HCT116 (cell line): Measurements from ENCODE around the gene KIF13A. TPM values are rescaled to one million over a fixed set of nuclear protein-coding genes. Genes with fewer than 3 reads are reported as not detected.

Experiments
- ATAC-seq: fragments of 200-7000 bp; cut with Tn5 transposase; 2 replicates; pipeline ENCODE4 v1.9.1; 2020; ENCODE audit warnings: mild to moderate bottlenecking, moderate library complexity
- BruUV-seq: library from RNA; stranded (reverse); fragments of 400-500 nt; replicated peaks from 2 replicates; lab custom pipeline; 2021; lab: Mats Ljungman, UMichigan
- CTCF ChIA-PET: fragments of 300-600 bp; sonication (Branson Sonifier 250); formaldehyde crosslinking; loops from one replicate; lab custom pipeline; 2021; ENCODE audit warnings: antibody characterized with exemption; lab: Charles Lee
- POLR2A ChIA-PET: fragments of 300-600, 350-600 bp; sonication (Branson Sonifier 250); formaldehyde crosslinking; loops from one replicate; lab custom pipeline; 2021; ENCODE audit warnings: antibody characterized with exemption; lab: Charles Lee
- RAD21 ChIA-PET, 2 experiments: fragments of 300-600 bp; sonication (Branson Sonifier 250); formaldehyde crosslinking; loops; one replicate each; lab custom pipeline; 2023; ENCODE audit warnings: low total read pairs in 2 of 2; ENCODE audit not compliant: uncharacterized antibody in 2 of 2, unreplicated experiment in 2 of 2, low non-redundant PET in 1 of 2; lab: Charles Lee
- DNase-seq: peaks from one replicate; pipeline ENCODE4 v3.0.0-alpha.2; 2010; ENCODE audit warnings: low read depth, low spot score
- H2AFZ ChIP-seq: fragments of 200-600 bp; shearing (Covaris generic), sonication (generic); 2 replicates; pipeline ENCODE4 v1.6.1; 2017; ENCODE audit warnings: low read depth, mixed run types, mixed read lengths, antibody characterized with exemption, low read length; ENCODE audit not compliant: poor library complexity, severe bottlenecking
- H3K27ac ChIP-seq: 2 replicates; pipeline ENCODE4 v1.5.1; 2012; ENCODE audit warnings: low read depth, low read length
- H3K27me3 ChIP-seq: fragments of 200-600 bp; sonication (generic); 2 replicates; pipeline ENCODE4 v1.6.1; 2016; ENCODE audit warnings: mixed run types, low read length, mixed read lengths; ENCODE audit not compliant: insufficient read depth
- H3K36me3 ChIP-seq, 2 experiments: fragments of 200-500 bp in 1 of 2; fragments of 200-600 bp in 1 of 2; sonication (Bioruptor generic) in 1 of 2; sonication (generic) in 1 of 2; 2 replicates each; pipeline versions ENCODE4 v1.5.1 to v1.6.1; 2014 to 2016; ENCODE audit warnings: low read length in 2 of 2, inconsistent platforms in 1 of 2, mixed read lengths in 1 of 2, mixed run types in 1 of 2; ENCODE audit not compliant: insufficient read depth in 2 of 2, control insufficient read depth in 1 of 2
- H3K4me1 ChIP-seq, 2 experiments: fragments of 200-600 bp in 1 of 2; sonication (generic) in 1 of 2; 2 replicates each; pipeline versions ENCODE4 v1.5.1 to v1.6.1; 2012 to 2017; ENCODE audit warnings: low read length in 2 of 2, inconsistent platforms in 1 of 2, mild to moderate bottlenecking in 1 of 2, mixed read lengths in 1 of 2, mixed run types in 1 of 2, moderate library complexity in 1 of 2; ENCODE audit not compliant: insufficient read depth in 2 of 2, control insufficient read depth in 1 of 2
- H3K4me2 ChIP-seq: fragments of 200-600 bp; sonication (generic); 2 replicates; pipeline ENCODE4 v1.6.1; 2017; ENCODE audit warnings: mixed run types, low read length, mixed read lengths
- H3K4me3 ChIP-seq, 2 experiments: fragments of 200-600 bp in 1 of 2; sonication (generic) in 1 of 2; replicated peaks in 1 of 2; 2 replicates each; pipeline ENCODE4 v1.5.1; 2011 to 2016; ENCODE audit warnings: low read length in 2 of 2, control low read depth in 1 of 2, low read depth in 1 of 2, mild to moderate bottlenecking in 1 of 2, mixed read lengths in 1 of 2, mixed run types in 1 of 2
- H3K79me2 ChIP-seq: fragments of 200-600 bp; sonication (generic); 2 replicates; pipeline ENCODE4 v1.6.1; 2017; ENCODE audit warnings: mild to moderate bottlenecking, mixed run types, low read length, moderate library complexity, mixed read lengths; ENCODE audit not compliant: insufficient read depth
- H3K9ac ChIP-seq: fragments of 200-600 bp; sonication (generic); 2 replicates; pipeline ENCODE4 v1.6.1; 2016; ENCODE audit warnings: low read length, mixed read lengths
- H3K9me2 ChIP-seq: fragments of 200-600 bp; sonication (generic), shearing (Covaris generic); 2 replicates; pipeline ENCODE4 v1.6.1; 2017; ENCODE audit warnings: mixed run types, mild to moderate bottlenecking, moderate library complexity; ENCODE audit not compliant: insufficient read depth
- H3K9me3 ChIP-seq, 2 experiments: fragments of 200-500 bp in 1 of 2; fragments of 200-600 bp in 1 of 2; sonication (Bioruptor generic) in 1 of 2; sonication (generic) in 1 of 2; 2 replicates each; pipeline ENCODE4 v1.6.1; 2014 to 2017; ENCODE audit warnings: low read length in 2 of 2, mixed read lengths in 2 of 2, inconsistent platforms in 1 of 2, low read depth in 1 of 2, mild to moderate bottlenecking in 1 of 2, mixed run types in 1 of 2, moderate library complexity in 1 of 2; ENCODE audit not compliant: control insufficient read depth in 1 of 2, insufficient read depth in 1 of 2
- H4K20me1 ChIP-seq: fragments of 200-600 bp; sonication (generic), shearing (Covaris generic); 2 replicates; pipeline ENCODE4 v1.6.1; 2017; ENCODE audit warnings: mixed run types, mild to moderate bottlenecking, moderate library complexity; ENCODE audit not compliant: insufficient read depth
- CTCF ChIP-seq, 3 experiments: fragments of 200-600 bp in 1 of 3; sonication (generic) in 1 of 3; IDR thresholded peaks in 2 of 3; conservative IDR thresholded peaks in 1 of 3; 2 replicates each; pipeline ENCODE4 v1.5.1; 2012 to 2017; ENCODE audit warnings: low read depth in 2 of 3, low read length in 2 of 3, antibody characterized with exemption in 1 of 3, borderline replicate concordance in 1 of 3, control low read depth in 1 of 3, mild to moderate bottlenecking in 1 of 3, mixed read lengths in 1 of 3, mixed run types in 1 of 3, moderate library complexity in 1 of 3; ENCODE audit not compliant: insufficient read depth in 1 of 3
- EGR1 ChIP-seq: IDR thresholded peaks from 2 replicates; pipeline ENCODE4 v1.6.1; 2012; ENCODE audit warnings: low read depth
- ELF1 ChIP-seq: IDR thresholded peaks from 2 replicates; pipeline ENCODE4 v1.6.1; 2012; ENCODE audit warnings: low read depth, borderline replicate concordance
- EZH2phosphoT487 ChIP-seq: fragments of 200-600 bp; IDR thresholded peaks from 2 replicates; pipeline ENCODE4 v1.6.1; 2018; ENCODE audit warnings: antibody characterized with exemption, borderline replicate concordance
- FOSL1 ChIP-seq: IDR thresholded peaks from 2 replicates; pipeline ENCODE4 v1.6.1; 2012; ENCODE audit warnings: low read depth
- JUND ChIP-seq: IDR thresholded peaks from 2 replicates; pipeline ENCODE4 v1.6.1; 2012
- MAX ChIP-seq: IDR thresholded peaks from 2 replicates; pipeline ENCODE4 v1.6.1; 2012
- RAD21 ChIP-seq: IDR thresholded peaks from 2 replicates; pipeline ENCODE4 v1.6.1; 2012; ENCODE audit warnings: low read depth, mild to moderate bottlenecking
- SIN3A ChIP-seq: IDR thresholded peaks from 2 replicates; pipeline ENCODE4 v1.6.1; 2012; ENCODE audit warnings: low read depth
- SRF ChIP-seq: IDR thresholded peaks from 2 replicates; pipeline ENCODE4 v1.6.1; 2012; ENCODE audit warnings: low read depth
- TCF7L2 ChIP-seq: IDR thresholded peaks from 2 replicates; pipeline ENCODE4 v1.7.0; 2011; ENCODE audit warnings: borderline replicate concordance, inconsistent platforms; ENCODE audit not compliant: insufficient read depth, insufficient read length; ENCODE audit errors: extremely low read depth
- intact Hi-C: fragments of 100-400 bp; cut with micrococcal nuclease; formaldehyde crosslinking; loops from 2 replicates; pipeline ENCODE4 v1.10.0; 2022
- total RNA-seq: library from RNA; stranded (reverse); gene quantifications from one replicate; pipeline ENCODE4 v1.2.1, GENCODE V29; 2021; ENCODE audit not compliant: unreplicated experiment
- TF ChIP-seq, protein P1 (sequence below): IDR thresholded peaks from 2 replicates; pipeline ENCODE4 v1.6.1; 2012
- TF ChIP-seq, protein P2 (sequence below): IDR thresholded peaks from 2 replicates; pipeline ENCODE4 v1.6.1; 2011; ENCODE audit warnings: mild to moderate bottlenecking, low read length, moderate library complexity; ENCODE audit not compliant: insufficient replicate concordance; ENCODE audit errors: extremely low read depth

KIF13A gene
- total RNA-seq, 1 experiment from 2014 or later: 23.1 TPM

DNA sequence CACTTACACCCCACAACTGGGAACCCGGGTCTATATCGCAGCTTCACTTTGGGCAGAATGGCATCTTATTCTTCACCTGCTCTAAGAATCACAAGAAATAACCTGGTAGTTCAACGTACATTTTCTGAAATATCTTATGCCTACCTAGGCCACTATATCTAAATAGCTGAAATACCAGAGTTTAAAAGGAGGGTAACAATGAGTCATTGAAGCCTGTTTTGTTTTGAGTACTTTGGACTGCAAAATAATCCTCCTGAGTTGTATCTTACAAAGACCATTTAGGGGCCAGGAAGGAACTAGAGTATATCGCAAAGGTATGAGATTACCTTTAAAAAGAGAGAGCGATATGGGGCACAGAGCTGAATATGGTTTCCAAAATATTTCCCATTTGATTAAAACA, 184.0 kb downstream of the KIF13A start:
- no peak overlapping the region for H3K4me3 ChIP-seq
- POLR2A ChIA-PET: no interaction called here
- no peak for ATAC-seq
- no peaks in the 10 kb centered on the region for H4K20me1 ChIP-seq
- H3K4me2 ChIP-seq: no peak overlapping the region
- H2AFZ ChIP-seq: no peak overlapping the region
- RAD21 ChIA-PET: no interaction called here
- no peak overlapping the region for H3K27ac ChIP-seq
- CTCF ChIA-PET: interaction anchor here (0.6 to 2.2 kb wide), 7 partner anchors 12 to 219 kb away, joined by 3 to 12 read pairs (median 3); no protein-coding TSS in a partner anchor
- no peaks in the 10 kb centered on the region for H3K79me2 ChIP-seq
- no peak overlapping the region for H3K9ac ChIP-seq
- H3K9me3 ChIP-seq: no peaks in the 10 kb centered on the region
- no peaks in the 10 kb centered on the region for H3K27me3 ChIP-seq
- BruUV-seq: no TSS peak
- peaks cover 0 to 3% of the 10 kb centered on the region in 2 experiments; a peak in 1 of 4 replicates for H3K36me3 ChIP-seq
- H3K4me1 ChIP-seq: no peaks in the 10 kb centered on the region
- intact Hi-C loops: no loop called here
- TF ChIP-seq FOSL1: no peak
- TF ChIP-seq, protein P1, sequence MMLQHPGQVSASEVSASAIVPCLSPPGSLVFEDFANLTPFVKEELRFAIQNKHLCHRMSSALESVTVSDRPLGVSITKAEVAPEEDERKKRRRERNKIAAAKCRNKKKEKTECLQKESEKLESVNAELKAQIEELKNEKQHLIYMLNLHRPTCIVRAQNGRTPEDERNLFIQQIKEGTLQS: no peak
- TF ChIP-seq JUND: no peak
- no peak for TF ChIP-seq ELF1
- no peak for TF ChIP-seq SRF
- TF ChIP-seq, protein P2, sequence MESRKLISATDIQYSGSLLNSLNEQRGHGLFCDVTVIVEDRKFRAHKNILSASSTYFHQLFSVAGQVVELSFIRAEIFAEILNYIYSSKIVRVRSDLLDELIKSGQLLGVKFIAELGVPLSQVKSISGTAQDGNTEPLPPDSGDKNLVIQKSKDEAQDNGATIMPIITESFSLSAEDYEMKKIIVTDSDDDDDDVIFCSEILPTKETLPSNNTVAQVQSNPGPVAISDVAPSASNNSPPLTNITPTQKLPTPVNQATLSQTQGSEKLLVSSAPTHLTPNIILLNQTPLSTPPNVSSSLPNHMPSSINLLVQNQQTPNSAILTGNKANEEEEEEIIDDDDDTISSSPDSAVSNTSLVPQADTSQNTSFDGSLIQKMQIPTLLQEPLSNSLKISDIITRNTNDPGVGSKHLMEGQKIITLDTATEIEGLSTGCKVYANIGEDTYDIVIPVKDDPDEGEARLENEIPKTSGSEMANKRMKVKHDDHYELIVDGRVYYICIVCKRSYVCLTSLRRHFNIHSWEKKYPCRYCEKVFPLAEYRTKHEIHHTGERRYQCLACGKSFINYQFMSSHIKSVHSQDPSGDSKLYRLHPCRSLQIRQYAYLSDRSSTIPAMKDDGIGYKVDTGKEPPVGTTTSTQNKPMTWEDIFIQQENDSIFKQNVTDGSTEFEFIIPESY: no peak
- TF ChIP-seq CTCF (IDR thresholded peaks at IDR 0.05 in 2 of 3, conservative IDR thresholded peaks at IDR 0.05 in 1 of 3; ENCODE audit: borderline replicate concordance in 1 of 3, insufficient read depth in 1 of 3, low read depth in 2 of 3, low read length in 2 of 3): no peak
- no peak for TF ChIP-seq EZH2phosphoT487
- no peak for TF ChIP-seq TCF7L2
- TF ChIP-seq MAX: no peak
- TF ChIP-seq EGR1: no peak
- TF ChIP-seq SIN3A: no peak
- no peak for TF ChIP-seq RAD21
- DNase-seq: no peak
- no peaks in the 10 kb centered on the region for H3K9me2 ChIP-seq
